ENCODE measurements around the gene AMMECR1. TPM values are rescaled to one million over a fixed set of nuclear protein-coding genes. Genes with fewer than 3 reads are reported as not detected.

Gene AMMECR1
- total RNA-seq, 1 donor from 2014 or later = 16.1 TPM

GRCh38 chrX:110178179-110178865 lies 139.6 kb downstream of the AMMECR1 start:
- H3K27me3 Mint-ChIP-seq (ENCODE audit: unreplicated experiment) = peaks cover 7% of the 10 kb centered on the region
- no peak overlapping the region for H3K4me3 Mint-ChIP-seq (ENCODE audit: unreplicated experiment)
- no peak for DNase-seq (ENCODE audit: low spot score)
- peaks cover under 1% of the 10 kb centered on the region for H3K36me3 Mint-ChIP-seq (ENCODE audit: low read depth, unreplicated experiment)
- H3K4me1 Mint-ChIP-seq (ENCODE audit: unreplicated experiment) = no peaks in the 10 kb centered on the region
- no peaks in the 10 kb centered on the region for H3K9me3 Mint-ChIP-seq (ENCODE audit: unreplicated experiment)
- H3K27ac Mint-ChIP-seq (ENCODE audit: unreplicated experiment) = no peak overlapping the region
- TF ChIP-seq CTCF (IDR thresholded peaks at IDR 0.05; ENCODE audit: unreplicated experiment) = no peak

GRCh38 chrX:110175696-110176095 lies 142.2 kb downstream of the AMMECR1 start:
- no peak overlapping the region for H3K27ac Mint-ChIP-seq (ENCODE audit: unreplicated experiment)
- H3K36me3 Mint-ChIP-seq (ENCODE audit: low read depth, unreplicated experiment) = peaks cover 5% of the 10 kb centered on the region
- TF ChIP-seq CTCF (IDR thresholded peaks at IDR 0.05; ENCODE audit: unreplicated experiment) = no peak
- no peaks in the 10 kb centered on the region for H3K4me1 Mint-ChIP-seq (ENCODE audit: unreplicated experiment)
- peaks cover 4% of the 10 kb centered on the region for H3K27me3 Mint-ChIP-seq (ENCODE audit: unreplicated experiment)
- DNase-seq (ENCODE audit: low spot score) = no peak
- H3K9me3 Mint-ChIP-seq (ENCODE audit: unreplicated experiment) = no peaks in the 10 kb centered on the region
- no peak overlapping the region for H3K4me3 Mint-ChIP-seq (ENCODE audit: unreplicated experiment)

GRCh38 chrX:110175146-110175545 lies 142.7 kb downstream of the AMMECR1 start:
- H3K36me3 Mint-ChIP-seq (ENCODE audit: low read depth, unreplicated experiment) = peaks cover 5% of the 10 kb centered on the region
- peaks cover 3% of the 10 kb centered on the region for H3K27me3 Mint-ChIP-seq (ENCODE audit: unreplicated experiment)
- H3K9me3 Mint-ChIP-seq (ENCODE audit: unreplicated experiment) = no peaks in the 10 kb centered on the region
- H3K4me1 Mint-ChIP-seq (ENCODE audit: unreplicated experiment) = no peaks in the 10 kb centered on the region
- DNase-seq (ENCODE audit: low spot score) = no peak
- H3K27ac Mint-ChIP-seq (ENCODE audit: unreplicated experiment) = no peak overlapping the region
- H3K4me3 Mint-ChIP-seq (ENCODE audit: unreplicated experiment) = no peak overlapping the region
- no peak for TF ChIP-seq CTCF (IDR thresholded peaks at IDR 0.05; ENCODE audit: unreplicated experiment)

- no peak for TF ChIP-seq CTCF (IDR thresholded peaks at IDR 0.05; ENCODE audit: unreplicated experiment)
- Mint-ChIP-seq H3K36me3 (ENCODE audit: low read depth, unreplicated experiment) (peaks cover 8% of the 10 kb centered on the region), H3K9me3 (ENCODE audit: unreplicated experiment) (no peaks in the 10 kb centered on the region), H3K27me3 (ENCODE audit: unreplicated experiment) (peaks cover 6% of the 10 kb centered on the region), H3K4me1 (ENCODE audit: unreplicated experiment) (no peaks in the 10 kb centered on the region), H3K4me3 (ENCODE audit: unreplicated experiment) (no peak overlapping the region), H3K27ac (ENCODE audit: unreplicated experiment) (no peak overlapping the region)
- no peak for DNase-seq (ENCODE audit: low spot score)
Observed at GRCh38 chrX:110173192-110174175, 144.4 kb downstream of the AMMECR1 start.
